WTC11 (cell line): Measurements from ENCODE around the gene ATP1A4. TPM values are rescaled to one million over a fixed set of nuclear protein-coding genes. Genes with fewer than 3 reads are reported as not detected.

Experiments used
- ATAC-seq: fragments of 200-7000 bp; cut with Tn5 transposase; 2 replicates; pipeline ENCODE4 v1.10.0; 2021; ENCODE audit warnings: mild to moderate bottlenecking, moderate library complexity
- CTCF ChIA-PET: fragments of 300-600 bp; sonication (Branson Sonifier 250); formaldehyde crosslinking; loops from one replicate; lab custom pipeline; 2021; ENCODE audit warnings: antibody characterized with exemption; lab: Charles Lee
- POLR2A ChIA-PET: fragments of 350-600 bp; sonication (Branson Sonifier 250); formaldehyde crosslinking; loops from one replicate; lab custom pipeline; 2021; ENCODE audit warnings: antibody characterized with exemption; lab: Charles Lee
- DNase-seq: peaks from one replicate; pipeline ENCODE4 v3.0.0; 2021; ENCODE audit warnings: low spot score
- H3K27ac Mint-ChIP-seq: 2 replicates; pipeline ENCODE4 v1.8.0; 2021; ENCODE audit warnings: mixed read lengths
- H3K27me3 Mint-ChIP-seq: 2 replicates; pipeline ENCODE4 v1.8.0; 2021; ENCODE audit warnings: low read depth, mild to moderate bottlenecking, moderate library complexity, mixed read lengths
- H3K36me3 Mint-ChIP-seq: 2 replicates; pipeline ENCODE4 v1.8.0; 2021; ENCODE audit warnings: mixed read lengths
- H3K4me1 Mint-ChIP-seq: 2 replicates; pipeline ENCODE4 v1.8.0; 2022; ENCODE audit warnings: mixed read lengths
- H3K4me3 Mint-ChIP-seq: 2 replicates; pipeline ENCODE4 v1.8.0; 2021; ENCODE audit warnings: mild to moderate bottlenecking, moderate library complexity, mixed read lengths
- H3K9me3 Mint-ChIP-seq: 2 replicates; pipeline ENCODE4 v1.8.0; 2021; ENCODE audit warnings: mixed read lengths
- AR ChIP-seq: fragments of 250-450 bp; sonication (Bioruptor Pico); IDR thresholded peaks from 2 replicates; pipeline ENCODE4 v1.9.0; 2021; ENCODE audit warnings: mild to moderate bottlenecking
- ATF6 ChIP-seq: sonication (generic); formaldehyde crosslinking; IDR thresholded peaks from 2 replicates; pipeline ENCODE4 v1.8.1; 2023; ENCODE audit warnings: mild to moderate bottlenecking, missing genetic modification reagents
- ERG ChIP-seq: fragments of 250-450 bp; sonication (Bioruptor Pico); IDR thresholded peaks from 2 replicates; pipeline ENCODE4 v1.8.0; 2021; ENCODE audit warnings: mild to moderate bottlenecking
- ETV6 ChIP-seq: sonication (generic); formaldehyde crosslinking; IDR thresholded peaks from 2 replicates; pipeline ENCODE4 v1.8.1; 2022; ENCODE audit warnings: mild to moderate bottlenecking, missing genetic modification reagents
- GRHL2 ChIP-seq: fragments of 250-450 bp; sonication (Bioruptor Pico); IDR thresholded peaks from 2 replicates; pipeline ENCODE4 v1.8.0; 2022; ENCODE audit warnings: mild to moderate bottlenecking, moderate library complexity; ENCODE audit not compliant: insufficient replicate concordance, severe bottlenecking
- GTF2I ChIP-seq: fragments of 250-450 bp; sonication (Bioruptor Pico); conservative IDR thresholded peaks from 2 replicates; pipeline ENCODE4 v1.4.0; 2021; ENCODE audit warnings: mild to moderate bottlenecking
- IRF2 ChIP-seq: sonication (generic); formaldehyde crosslinking; IDR thresholded peaks from 2 replicates; pipeline ENCODE4 v1.8.0; 2022; ENCODE audit warnings: low read depth, missing genetic modification reagents, borderline replicate concordance
- JAZF1 ChIP-seq: fragments of 250-450 bp; sonication (Bioruptor Pico); IDR thresholded peaks from 2 replicates; pipeline ENCODE4 v1.9.0; 2021; ENCODE audit warnings: moderate library complexity, mild to moderate bottlenecking, inconsistent platforms
- JUN ChIP-seq: sonication (generic); formaldehyde crosslinking; IDR thresholded peaks from 2 replicates; pipeline ENCODE4 v1.8.0; 2023; ENCODE audit warnings: mild to moderate bottlenecking, missing genetic modification reagents
- KAT7 ChIP-seq: sonication (generic); formaldehyde crosslinking; IDR thresholded peaks from 2 replicates; pipeline ENCODE4 v1.8.1; 2023; ENCODE audit warnings: missing genetic modification reagents, mild to moderate bottlenecking, borderline replicate concordance
- MLX ChIP-seq: sonication (generic); formaldehyde crosslinking; IDR thresholded peaks from 2 replicates; pipeline ENCODE4 v1.8.1; 2023; ENCODE audit warnings: mild to moderate bottlenecking, missing genetic modification reagents, moderate library complexity
- NFATC4 ChIP-seq: fragments of 250-450 bp; sonication (Bioruptor Pico); IDR thresholded peaks from 2 replicates; pipeline ENCODE4 v1.9.0; 2021; ENCODE audit warnings: mild to moderate bottlenecking
- NR2C2 ChIP-seq: sonication (generic); formaldehyde crosslinking; IDR thresholded peaks from 2 replicates; pipeline ENCODE4 v1.8.0; 2022; ENCODE audit warnings: mild to moderate bottlenecking, missing genetic modification reagents
- OVOL2 ChIP-seq: fragments of 250-450 bp; sonication (Bioruptor Pico); IDR thresholded peaks from 2 replicates; pipeline ENCODE4 v1.9.0; 2021; ENCODE audit warnings: mild to moderate bottlenecking, borderline replicate concordance
- SP1 ChIP-seq: sonication (generic); formaldehyde crosslinking; conservative IDR thresholded peaks from 2 replicates; pipeline ENCODE4 v1.8.1; 2022; ENCODE audit warnings: missing genetic modification reagents
- TCF7 ChIP-seq: sonication (generic); formaldehyde crosslinking; IDR thresholded peaks from 2 replicates; pipeline ENCODE4 v1.8.0; 2022; ENCODE audit warnings: mild to moderate bottlenecking, low read depth, missing genetic modification reagents, moderate library complexity
- TEAD1 ChIP-seq: sonication (generic); formaldehyde crosslinking; IDR thresholded peaks from 2 replicates; pipeline ENCODE4 v1.8.0; 2022; ENCODE audit warnings: mild to moderate bottlenecking, missing genetic modification reagents
- TEAD4 ChIP-seq: sonication (generic); formaldehyde crosslinking; IDR thresholded peaks from 2 replicates; pipeline ENCODE4 v1.8.0; 2022; ENCODE audit warnings: mild to moderate bottlenecking, missing genetic modification reagents
- USF2 ChIP-seq: sonication (generic); formaldehyde crosslinking; IDR thresholded peaks from 2 replicates; pipeline ENCODE4 v1.8.1; 2023; ENCODE audit warnings: mild to moderate bottlenecking, missing genetic modification reagents, moderate library complexity
- ZNF512 ChIP-seq: sonication (generic); formaldehyde crosslinking; IDR thresholded peaks from 2 replicates; pipeline ENCODE4 v1.8.1; 2022; ENCODE audit warnings: missing genetic modification reagents, borderline replicate concordance
- ZNF671 ChIP-seq: fragments of 250-450 bp; sonication (Bioruptor Pico); IDR thresholded peaks from 2 replicates; pipeline ENCODE4 v1.8.0; 2021; ENCODE audit warnings: mild to moderate bottlenecking
- total RNA-seq: library from RNA; stranded (reverse); gene quantifications from 3 replicates; pipeline ENCODE4 v1.2.3, GENCODE V29; 2021

Gene ATP1A4
- total RNA-seq, 1 experiment from 2014 or later: 0.37 TPM

GRCh38 chr1:160136926-160137200 is 14.5 kb upstream of the ATP1A4 start:
- H3K4me1 Mint-ChIP-seq: peaks cover 5% of the 10 kb centered on the region; the same call in 1 of the 2 replicates
- H3K9me3 Mint-ChIP-seq: no peaks in the 10 kb centered on the region
- H3K27me3 Mint-ChIP-seq: no peaks in the 10 kb centered on the region
- CTCF ChIA-PET: no interaction called here
- no peak overlapping the region for H3K27ac Mint-ChIP-seq
- ATAC-seq: no peak
- H3K4me3 Mint-ChIP-seq: no peak overlapping the region
- TF ChIP-seq TCF7 (CRISPR knock-in tag) (no peak), ETV6 (no peak), KAT7 (CRISPR knock-in tag) (no peak), ATF6 (CRISPR knock-in tag) (no peak), NFATC4 (CRISPR knock-in tag) (no peak), NR2C2 (no peak), SP1 (CRISPR knock-in tag) (no peak), TEAD1 (CRISPR knock-in tag) (no peak), GRHL2 (CRISPR knock-in tag) (no peak), JAZF1 (CRISPR knock-in tag) (no peak), GTF2I (CRISPR knock-in tag) (no peak), IRF2 (CRISPR knock-in tag) (no peak), JUN (CRISPR knock-in tag) (no peak), USF2 (no peak), ZNF671 (CRISPR knock-in tag) (no peak), MLX (CRISPR knock-in tag) (no peak), ERG (CRISPR knock-in tag) (no peak), OVOL2 (CRISPR knock-in tag) (no peak)
- TF ChIP-seq, all 79 proteins: peak for 0
- POLR2A ChIA-PET: no interaction called here
- H3K36me3 Mint-ChIP-seq: peaks cover 16% of the 10 kb centered on the region
- no peak for DNase-seq

- no peak for DNase-seq
- Mint-ChIP-seq H3K36me3 (peaks cover 16% of the 10 kb centered on the region), H3K27ac (no peak overlapping the region), H3K9me3 (no peaks in the 10 kb centered on the region), H3K27me3 (no peaks in the 10 kb centered on the region), H3K4me3 (no peak overlapping the region), H3K4me1 (peaks cover 5% of the 10 kb centered on the region; the same call in 1 of the 2 replicates)
- CTCF ChIA-PET: no interaction called here
- no peak for ATAC-seq
- POLR2A ChIA-PET: no interaction called here
- no peak for TF ChIP-seq TEAD4 (CRISPR knock-in tag)
- no peak for TF ChIP-seq TEAD1 (CRISPR knock-in tag)
- no peak for TF ChIP-seq ZNF512
- no peak for TF ChIP-seq AR (CRISPR knock-in tag)
Observed at GRCh38 chr1:160137216-160137862, 14.1 kb upstream of the ATP1A4 start.
